Vagina (tissue), 2 donors: ENCODE data around the gene CHAD. TPM values are rescaled to one million over a fixed set of nuclear protein-coding genes. Genes with fewer than 3 reads are reported as not detected.

Experiments
- DNase-seq, 2 donors: peaks; one replicate each; pipeline ENCODE4 v3.0.0-alpha.2; 2017; ENCODE audit errors: extremely low spot score in 2 of 2
- H3K27ac ChIP-seq: fragments of 200-600 bp; sonication (generic); one replicate; pipeline ENCODE4 v1.5.1; 2019
- H3K27me3 ChIP-seq: fragments of 200-600 bp; sonication (generic); one replicate; pipeline ENCODE4 v1.5.1; 2019
- H3K36me3 ChIP-seq, 2 donors: fragments of 200-600 bp; sonication (generic); one replicate each; pipeline ENCODE4 v1.5.1; 2017 to 2019
- H3K4me1 ChIP-seq: fragments of 200-600 bp; sonication (generic); one replicate; pipeline ENCODE4 v1.5.1; 2019
- H3K4me3 ChIP-seq, 2 donors: fragments of 200-600 bp; sonication (generic); 1 replicate in 1 of 2; 2 replicates in 1 of 2; pipeline ENCODE4 v1.5.1; 2016 to 2019
- H3K9me3 ChIP-seq: fragments of 200-600 bp; sonication (generic); one replicate; pipeline ENCODE4 v1.5.1; 2019
- POLR2A ChIP-seq, 2 donors: fragments of 450-650 bp; IDR thresholded peaks; one replicate each; pipeline ENCODE4 v1.6.1; 2017; ENCODE audit warnings: antibody characterized with exemption in 2 of 2, mild to moderate bottlenecking in 2 of 2, moderate library complexity in 2 of 2
- POLR2AphosphoS5 ChIP-seq, 2 donors: sonication (generic); formaldehyde crosslinking; IDR thresholded peaks; one replicate each; pipeline ENCODE4 v1.9.0; 2017; ENCODE audit warnings: antibody characterized with exemption in 2 of 2, mild to moderate bottlenecking in 2 of 2, low read depth in 1 of 2; ENCODE audit not compliant: insufficient read depth in 1 of 2
- intact Hi-C: fragments of 100-400 bp; cut with DNase I; formaldehyde crosslinking; loops from one replicate; pipeline ENCODE4 v1.15.1; 2023
- total RNA-seq: library from RNA; depleted of rRNA; stranded (reverse); fragments of >200 nt; gene quantifications from one replicate; pipeline ENCODE4 v1.2.3, GENCODE V29; 2016
- TF ChIP-seq, protein P1 (sequence below), 3 experiments: fragments of 450-650 bp in 2 of 3; fragments of 200-600 bp in 1 of 3; sonication (generic) in 1 of 3; IDR thresholded peaks; one replicate each; pipeline ENCODE4 v1.5.1; 2017 to 2019; ENCODE audit warnings: antibody characterized with exemption in 3 of 3, mild to moderate bottlenecking in 2 of 3, moderate library complexity in 2 of 3

The CHAD gene
- total RNA-seq, 1 donor from 2014 or later: not detected

- peaks cover 0 to 8% of the 10 kb centered on the region in 2 donors for H3K36me3 ChIP-seq
- H3K27ac ChIP-seq: no peak overlapping the region
- intact Hi-C loops: no loop called here
- H3K9me3 ChIP-seq: no peaks in the 10 kb centered on the region
- H3K4me1 ChIP-seq: peaks cover 39% of the 10 kb centered on the region
- DNase-seq: no peak
- no peak overlapping the region for H3K4me3 ChIP-seq
- H3K27me3 ChIP-seq: no peaks in the 10 kb centered on the region
- TF ChIP-seq POLR2A (IDR thresholded peaks at IDR 0.05) (no peak), POLR2AphosphoS5 (IDR thresholded peaks at IDR 0.05; ENCODE audit: insufficient read depth in 1 of 2, low read depth in 1 of 2) (no peak)
- TF ChIP-seq, protein P1, sequence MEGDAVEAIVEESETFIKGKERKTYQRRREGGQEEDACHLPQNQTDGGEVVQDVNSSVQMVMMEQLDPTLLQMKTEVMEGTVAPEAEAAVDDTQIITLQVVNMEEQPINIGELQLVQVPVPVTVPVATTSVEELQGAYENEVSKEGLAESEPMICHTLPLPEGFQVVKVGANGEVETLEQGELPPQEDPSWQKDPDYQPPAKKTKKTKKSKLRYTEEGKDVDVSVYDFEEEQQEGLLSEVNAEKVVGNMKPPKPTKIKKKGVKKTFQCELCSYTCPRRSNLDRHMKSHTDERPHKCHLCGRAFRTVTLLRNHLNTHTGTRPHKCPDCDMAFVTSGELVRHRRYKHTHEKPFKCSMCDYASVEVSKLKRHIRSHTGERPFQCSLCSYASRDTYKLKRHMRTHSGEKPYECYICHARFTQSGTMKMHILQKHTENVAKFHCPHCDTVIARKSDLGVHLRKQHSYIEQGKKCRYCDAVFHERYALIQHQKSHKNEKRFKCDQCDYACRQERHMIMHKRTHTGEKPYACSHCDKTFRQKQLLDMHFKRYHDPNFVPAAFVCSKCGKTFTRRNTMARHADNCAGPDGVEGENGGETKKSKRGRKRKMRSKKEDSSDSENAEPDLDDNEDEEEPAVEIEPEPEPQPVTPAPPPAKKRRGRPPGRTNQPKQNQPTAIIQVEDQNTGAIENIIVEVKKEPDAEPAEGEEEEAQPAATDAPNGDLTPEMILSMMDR (IDR thresholded peaks at IDR 0.05): no peak
These were observed 1.4 kb downstream of the CHAD start for GRCh38 chr17:50467114-50467854.

DNA sequence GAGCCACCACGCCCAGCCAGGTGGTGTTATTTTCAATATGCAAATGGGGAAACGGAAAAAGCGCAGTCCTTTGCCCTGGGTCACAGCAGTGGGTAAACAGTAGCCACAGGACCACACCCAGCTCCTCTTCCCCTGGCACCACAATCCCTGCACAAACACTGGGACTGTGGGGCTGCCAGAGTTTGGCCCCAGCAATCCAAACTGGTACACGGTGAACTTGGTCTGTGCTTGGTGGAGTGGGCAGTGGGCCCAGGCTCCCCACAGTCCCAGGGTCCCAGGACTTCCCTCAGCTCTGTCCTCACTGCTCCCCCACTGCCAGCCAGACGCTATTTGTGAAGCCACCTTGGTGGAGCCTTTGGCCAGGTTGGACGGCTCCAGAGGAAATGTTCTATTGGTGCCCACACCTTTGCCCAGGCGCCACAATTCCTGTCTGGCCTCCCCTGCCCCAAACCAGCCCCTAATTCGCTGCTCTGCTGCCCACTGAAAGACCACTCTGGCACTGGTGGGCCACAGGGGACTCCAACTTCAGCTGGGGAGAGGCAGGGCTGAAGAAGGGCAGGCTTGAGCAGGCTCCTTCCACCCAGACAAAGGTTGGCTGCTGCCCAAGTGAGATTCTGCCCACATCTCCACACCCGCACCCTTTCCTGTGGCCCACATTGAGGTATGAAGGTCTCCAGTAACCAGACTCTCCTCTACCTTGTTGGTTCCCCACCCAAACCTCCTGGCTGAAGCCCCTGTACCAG, 2.1 kb downstream of the CHAD start:
- TF ChIP-seq POLR2A (IDR thresholded peaks at IDR 0.05): no peak
- DNase-seq: no peak
- Histone ChIP-seq H3K9me3 (no peaks in the 10 kb centered on the region), H3K36me3 (peaks cover 0 to 8% of the 10 kb centered on the region in 2 donors), H3K27ac (no peak overlapping the region), H3K4me1 (peaks cover 39% of the 10 kb centered on the region), H3K27me3 (no peaks in the 10 kb centered on the region), H3K4me3 (no peak overlapping the region)
- intact Hi-C loops: no loop called here

DNA sequence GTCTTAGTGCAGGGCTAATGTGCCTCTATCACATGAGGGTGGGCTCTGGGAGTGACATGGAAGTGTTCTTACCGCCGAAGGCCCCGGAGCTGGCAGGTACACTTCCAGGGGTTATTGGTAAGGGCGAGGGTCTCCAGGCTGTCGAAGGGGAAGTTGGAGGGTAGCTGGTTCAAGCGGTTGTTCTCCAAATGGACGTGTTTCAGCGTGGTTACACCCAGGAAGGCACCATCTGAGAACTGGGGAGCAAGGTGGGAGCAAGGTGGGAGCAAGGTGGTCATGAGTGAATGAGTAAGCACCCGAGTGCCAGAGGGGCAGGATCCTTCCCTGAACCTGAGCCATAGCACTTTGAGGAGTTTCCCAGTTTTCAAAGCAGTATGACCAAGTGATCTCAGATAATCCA, 3.0 kb downstream of the CHAD start:
- intact Hi-C loops: no loop called here
- no peaks in the 10 kb centered on the region for H3K36me3 ChIP-seq
- H3K27ac ChIP-seq: no peak overlapping the region
- peaks cover 32% of the 10 kb centered on the region for H3K4me1 ChIP-seq
- DNase-seq: no peak
- H3K9me3 ChIP-seq: no peaks in the 10 kb centered on the region
- H3K4me3 ChIP-seq: no peak overlapping the region
- no peak for TF ChIP-seq POLR2AphosphoS5 (IDR thresholded peaks at IDR 0.05; ENCODE audit: insufficient read depth in 1 of 2, low read depth in 1 of 2)
- no peak for TF ChIP-seq POLR2A (IDR thresholded peaks at IDR 0.05)
- TF ChIP-seq, protein P1 (IDR thresholded peaks at IDR 0.05): no peak
- H3K27me3 ChIP-seq: no peaks in the 10 kb centered on the region

DNA sequence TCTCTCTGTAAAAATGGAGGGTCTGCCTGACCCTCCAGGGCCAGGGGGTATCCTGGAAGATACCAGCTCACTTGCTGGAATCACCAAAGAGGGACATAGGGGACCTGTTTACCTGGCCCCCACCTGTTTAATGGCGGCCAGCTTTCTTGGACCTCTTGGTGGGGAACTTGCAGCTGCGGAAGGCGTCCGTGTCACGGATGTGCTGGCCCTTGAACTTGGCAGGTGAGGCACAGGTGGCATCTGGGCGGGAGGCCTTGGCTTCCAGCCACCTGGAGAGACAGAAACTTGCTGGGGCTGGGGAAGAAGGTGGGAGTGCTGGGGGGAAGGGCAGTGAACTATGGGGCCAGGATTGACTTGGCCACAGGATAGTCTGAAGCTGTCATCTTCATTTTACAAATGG, 3.5 kb downstream of the CHAD start:
- Histone ChIP-seq H3K36me3 (no peaks in the 10 kb centered on the region), H3K4me1 (peaks cover 27% of the 10 kb centered on the region), H3K27ac (no peak overlapping the region), H3K4me3 (no peak overlapping the region), H3K27me3 (no peaks in the 10 kb centered on the region), H3K9me3 (no peaks in the 10 kb centered on the region)
- TF ChIP-seq, protein P1 (IDR thresholded peaks at IDR 0.05): no peak
- no peak for TF ChIP-seq POLR2AphosphoS5 (IDR thresholded peaks at IDR 0.05; ENCODE audit: insufficient read depth in 1 of 2, low read depth in 1 of 2)
- no peak for TF ChIP-seq POLR2A (IDR thresholded peaks at IDR 0.05)
- intact Hi-C loops: no loop called here
- no peak for DNase-seq

- intact Hi-C loops: no loop called here
- Histone ChIP-seq H3K4me3 (no peak overlapping the region), H3K9me3 (no peaks in the 10 kb centered on the region), H3K27ac (no peak overlapping the region), H3K4me1 (peaks cover 23% of the 10 kb centered on the region), H3K27me3 (no peaks in the 10 kb centered on the region), H3K36me3 (no peaks in the 10 kb centered on the region)
- no peak for TF ChIP-seq POLR2A (IDR thresholded peaks at IDR 0.05)
- TF ChIP-seq, protein P1 (IDR thresholded peaks at IDR 0.05): no peak
- no peak for TF ChIP-seq POLR2AphosphoS5 (IDR thresholded peaks at IDR 0.05; ENCODE audit: insufficient read depth in 1 of 2, low read depth in 1 of 2)
- no peak for DNase-seq
These were observed 3.9 kb downstream of the CHAD start for GRCh38 chr17:50464736-50465135.
